Measurements from ENCODE around the gene CHRDL2. TPM values are rescaled to one million over a fixed set of nuclear protein-coding genes. Genes with fewer than 3 reads are reported as not detected.

CHRDL2 gene
- total RNA-seq, 1 experiment from 2014 or later: not detected

DNA sequence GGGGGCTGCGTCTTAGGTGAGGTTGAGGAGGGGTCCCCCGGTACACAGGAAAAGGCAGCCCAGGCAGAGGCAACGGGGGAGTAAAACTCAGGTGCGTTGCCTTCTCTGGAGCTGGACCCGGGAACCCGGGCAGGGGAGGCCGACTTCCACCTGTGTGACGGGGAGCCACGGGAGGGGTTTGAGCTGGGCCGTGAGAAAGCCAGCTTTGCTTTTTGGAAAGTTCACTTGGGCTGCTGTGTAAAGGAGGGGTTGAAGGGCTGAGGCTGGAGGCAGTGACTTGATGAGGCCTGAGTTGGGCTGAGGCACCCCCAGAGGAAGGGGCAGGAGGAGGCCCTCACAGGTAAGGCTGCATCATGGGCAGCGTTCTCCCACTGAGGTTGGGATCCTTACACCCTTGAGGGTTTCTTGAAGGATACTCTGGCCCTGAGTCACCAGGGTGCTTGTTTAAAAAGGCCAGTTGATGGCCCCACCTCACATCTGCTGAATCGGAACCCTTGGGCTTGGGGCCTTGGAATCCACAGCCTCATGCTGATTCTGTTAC lies 47.2 kb downstream of the CHRDL2 start:
- intact Hi-C loops (cut with micrococcal nuclease): no loop called here
- Histone ChIP-seq H3K4me3 (replicated peaks in 1 of 2; ENCODE audit: low read depth in 1 of 2, low read length in 2 of 2) (no peak overlapping the region), H3K36me3 (ENCODE audit: control insufficient read depth in 1 of 2, insufficient read depth in 2 of 2, low read length in 2 of 2) (no peaks in the 10 kb centered on the region), H3K4me1 (ENCODE audit: control insufficient read depth in 1 of 2, insufficient read depth in 2 of 2, low read length in 2 of 2) (peaks cover 0 to 9% of the 10 kb centered on the region in 2 experiments; a peak in 1 of 4 replicates), H4K20me1 (ENCODE audit: insufficient read depth) (no peaks in the 10 kb centered on the region), H3K9ac (ENCODE audit: low read length) (no peak overlapping the region), H3K9me3 (ENCODE audit: control insufficient read depth in 1 of 2, insufficient read depth in 1 of 2, low read depth in 1 of 2, low read length in 2 of 2) (no peaks in the 10 kb centered on the region), H2AFZ (ENCODE audit: low read depth, low read length, poor library complexity, severe bottlenecking) (no peak overlapping the region), H3K27ac (ENCODE audit: low read depth, low read length) (no peak overlapping the region), H3K27me3 (ENCODE audit: insufficient read depth, low read length) (no peaks in the 10 kb centered on the region), H3K4me2 (ENCODE audit: low read length) (no peak overlapping the region), H3K9me2 (ENCODE audit: insufficient read depth) (no peaks in the 10 kb centered on the region), H3K79me2 (ENCODE audit: insufficient read depth, low read length) (no peaks in the 10 kb centered on the region)
- TF ChIP-seq SP1 (IDR thresholded peaks at IDR 0.05; ENCODE audit: low read depth) (no peak), EZH2phosphoT487 (IDR thresholded peaks at IDR 0.05; ENCODE audit: borderline replicate concordance) (no peak), ELF1 (IDR thresholded peaks at IDR 0.05; ENCODE audit: borderline replicate concordance, low read depth) (no peak), EZH2 (IDR thresholded peaks at IDR 0.05) (no peak), POLR2A (IDR thresholded peaks at IDR 0.05; ENCODE audit: borderline replicate concordance, extremely low read depth, insufficient read depth, insufficient read length) (no peak), YY1 (IDR thresholded peaks at IDR 0.05; ENCODE audit: extremely low read depth, insufficient replicate concordance, low read depth, low read length) (no peak)
- TF ChIP-seq, protein P1, sequence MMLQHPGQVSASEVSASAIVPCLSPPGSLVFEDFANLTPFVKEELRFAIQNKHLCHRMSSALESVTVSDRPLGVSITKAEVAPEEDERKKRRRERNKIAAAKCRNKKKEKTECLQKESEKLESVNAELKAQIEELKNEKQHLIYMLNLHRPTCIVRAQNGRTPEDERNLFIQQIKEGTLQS (IDR thresholded peaks at IDR 0.05): no peak
- TF ChIP-seq, protein P2, sequence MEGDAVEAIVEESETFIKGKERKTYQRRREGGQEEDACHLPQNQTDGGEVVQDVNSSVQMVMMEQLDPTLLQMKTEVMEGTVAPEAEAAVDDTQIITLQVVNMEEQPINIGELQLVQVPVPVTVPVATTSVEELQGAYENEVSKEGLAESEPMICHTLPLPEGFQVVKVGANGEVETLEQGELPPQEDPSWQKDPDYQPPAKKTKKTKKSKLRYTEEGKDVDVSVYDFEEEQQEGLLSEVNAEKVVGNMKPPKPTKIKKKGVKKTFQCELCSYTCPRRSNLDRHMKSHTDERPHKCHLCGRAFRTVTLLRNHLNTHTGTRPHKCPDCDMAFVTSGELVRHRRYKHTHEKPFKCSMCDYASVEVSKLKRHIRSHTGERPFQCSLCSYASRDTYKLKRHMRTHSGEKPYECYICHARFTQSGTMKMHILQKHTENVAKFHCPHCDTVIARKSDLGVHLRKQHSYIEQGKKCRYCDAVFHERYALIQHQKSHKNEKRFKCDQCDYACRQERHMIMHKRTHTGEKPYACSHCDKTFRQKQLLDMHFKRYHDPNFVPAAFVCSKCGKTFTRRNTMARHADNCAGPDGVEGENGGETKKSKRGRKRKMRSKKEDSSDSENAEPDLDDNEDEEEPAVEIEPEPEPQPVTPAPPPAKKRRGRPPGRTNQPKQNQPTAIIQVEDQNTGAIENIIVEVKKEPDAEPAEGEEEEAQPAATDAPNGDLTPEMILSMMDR (IDR thresholded peaks at IDR 0.05 in 2 of 3, conservative IDR thresholded peaks at IDR 0.05 in 1 of 3; ENCODE audit: borderline replicate concordance in 1 of 3, insufficient read depth in 1 of 3, low read depth in 2 of 3, low read length in 2 of 3): no peak
- CTCF ChIA-PET: no interaction called here
- RAD21 ChIA-PET (ENCODE audit: low non-redundant PET in 1 of 2, low total read pairs in 2 of 2, uncharacterized antibody in 2 of 2, unreplicated experiment in 2 of 2): no interaction called here
- BruUV-seq (replicated peaks): no TSS peak
- no peak for ATAC-seq
- DNase-seq (ENCODE audit: low read depth, low spot score): no peak
- POLR2A ChIA-PET: no interaction called here

Data from HCT116 (cell line).